Measurements from ENCODE around the gene PPFIA2.
A peak's percentile ranks its signal among the peaks of the same experiment; 100 is the strongest.
"Not testable (repeated sequence)": the region's sequence is repeated elsewhere in the genome, so short reads cannot be mapped to it uniquely, and the experiment has no call there.

The PPFIA2 gene

GRCh38 chr12:81610955-81611889 is 147.9 kb downstream of the PPFIA2 start:
- DNase-seq (no peak), ATAC-seq (peak; percentile 48)
- no peaks in the 10 kb centered on the region for H3K9me3 Mint-ChIP-seq
- H3K4me1 Mint-ChIP-seq, result no peaks in the 10 kb centered on the region
- peaks cover 8% of the 10 kb centered on the region for H3K27me3 Mint-ChIP-seq
- no peak overlapping the region for H3K27ac Mint-ChIP-seq
- H3K4me3 Mint-ChIP-seq, result no peak overlapping the region

GRCh38 chr12:81597928-81598604 is 161.1 kb downstream of the PPFIA2 start:
- Mint-ChIP-seq H3K4me3 (no peak overlapping the region), H3K9me3 (no peaks in the 10 kb centered on the region), H3K4me1 (no peaks in the 10 kb centered on the region), H3K27ac (no peak overlapping the region), H3K27me3 (peaks cover 7% of the 10 kb centered on the region)
- ATAC-seq (no peak), DNase-seq (no peak)

GRCh38 chr12:81596558-81596957 is 162.6 kb downstream of the PPFIA2 start:
- Mint-ChIP-seq H3K4me1 (no peaks in the 10 kb centered on the region), H3K27ac (no peak overlapping the region), H3K9me3 (peaks cover 0 to 7% of the 10 kb centered on the region in 2 donors), H3K4me3 (no peak overlapping the region), H3K27me3 (peaks cover 7% of the 10 kb centered on the region)
- ATAC-seq (no peak), DNase-seq (no peak)

GRCh38 chr12:81591256-81591655 is 167.9 kb downstream of the PPFIA2 start:
- no peaks in the 10 kb centered on the region for H3K27me3 Mint-ChIP-seq
- no peak overlapping the region for H3K27ac Mint-ChIP-seq
- peaks cover 6 to 15% of the 10 kb centered on the region in 2 donors for H3K9me3 Mint-ChIP-seq
- H3K4me3 Mint-ChIP-seq, result no peak overlapping the region
- ATAC-seq (no peak), DNase-seq (no peak)
- H3K4me1 Mint-ChIP-seq, result no peaks in the 10 kb centered on the region

- ATAC-seq, H3K27ac Mint-ChIP-seq, H3K27me3 Mint-ChIP-seq, DNase-seq, H3K4me3 Mint-ChIP-seq, H3K4me1 Mint-ChIP-seq: not testable (repeated sequence)
- H3K9me3 Mint-ChIP-seq, result peaks cover 6 to 15% of the 10 kb centered on the region in 2 donors
Observed at GRCh38 chr12:81590703-81591102, 168.4 kb downstream of the PPFIA2 start.

GRCh38 chr12:81588235-81589008 is 170.7 kb downstream of the PPFIA2 start:
- Mint-ChIP-seq H3K4me1 (no peaks in the 10 kb centered on the region), H3K27ac (no peak overlapping the region)

GRCh38 chr12:81585787-81586186 is 173.4 kb downstream of the PPFIA2 start:
- Mint-ChIP-seq H3K27me3 (no peaks in the 10 kb centered on the region), H3K4me1 (no peaks in the 10 kb centered on the region), H3K27ac (no peak overlapping the region), H3K9me3 (peaks cover 4 to 5% of the 10 kb centered on the region in 2 donors), H3K4me3 (no peak overlapping the region)
- DNase-seq (no peak), ATAC-seq (no peak)

More at GRCh38 chr12:81588235-81589008, 170.7 kb downstream of the PPFIA2 start:
- DNase-seq, result no peak
- no peak overlapping the region for H3K4me3 Mint-ChIP-seq
- H3K27me3 Mint-ChIP-seq, result no peaks in the 10 kb centered on the region
- no peak for ATAC-seq
- peaks cover 6 to 15% of the 10 kb centered on the region in 2 donors for H3K9me3 Mint-ChIP-seq

GRCh38 chr12:81573228-81573627 is 185.9 kb downstream of the PPFIA2 start:
- no peak for DNase-seq
- Mint-ChIP-seq H3K9me3 (no peaks in the 10 kb centered on the region), H3K4me1 (no peaks in the 10 kb centered on the region), H3K27ac (no peak overlapping the region), H3K27me3 (no peaks in the 10 kb centered on the region), H3K4me3 (no peak overlapping the region)
- no peak for ATAC-seq

GRCh38 chr12:81572411-81572810 is 186.7 kb downstream of the PPFIA2 start:
- H3K9me3 Mint-ChIP-seq, result no peaks in the 10 kb centered on the region

GRCh38 chr12:81570234-81570633 is 188.9 kb downstream of the PPFIA2 start:
- no peak overlapping the region for H3K4me3 Mint-ChIP-seq
- H3K4me1 Mint-ChIP-seq, result no peaks in the 10 kb centered on the region
- DNase-seq, result no peak
- H3K27ac Mint-ChIP-seq, result no peak overlapping the region
- ATAC-seq, result no peak
- H3K9me3 Mint-ChIP-seq, result no peaks in the 10 kb centered on the region
- no peaks in the 10 kb centered on the region for H3K27me3 Mint-ChIP-seq

More at GRCh38 chr12:81572411-81572810, 186.7 kb downstream of the PPFIA2 start:
- DNase-seq (no peak), ATAC-seq (no peak)
- Mint-ChIP-seq H3K4me3 (no peak overlapping the region), H3K27ac (no peak overlapping the region), H3K4me1 (no peaks in the 10 kb centered on the region), H3K27me3 (no peaks in the 10 kb centered on the region)

GRCh38 chr12:81564237-81564636 is 194.9 kb downstream of the PPFIA2 start:
- no peaks in the 10 kb centered on the region for H3K27me3 Mint-ChIP-seq
- no peak for ATAC-seq
- no peak overlapping the region for H3K4me3 Mint-ChIP-seq
- no peaks in the 10 kb centered on the region for H3K9me3 Mint-ChIP-seq
- no peaks in the 10 kb centered on the region for H3K4me1 Mint-ChIP-seq
- DNase-seq, result no peak
- no peak overlapping the region for H3K27ac Mint-ChIP-seq

GRCh38 chr12:81558031-81558430 is 201.1 kb downstream of the PPFIA2 start:
- DNase-seq (no peak), ATAC-seq (no peak)
- Mint-ChIP-seq H3K27ac (no peak overlapping the region), H3K4me3 (no peak overlapping the region), H3K9me3 (no peaks in the 10 kb centered on the region), H3K4me1 (no peaks in the 10 kb centered on the region), H3K27me3 (no peaks in the 10 kb centered on the region)

GRCh38 chr12:81546811-81547210 is 212.3 kb downstream of the PPFIA2 start:
- DNase-seq (no peak), ATAC-seq (no peak)
- Mint-ChIP-seq H3K9me3 (no peaks in the 10 kb centered on the region), H3K4me1 (no peaks in the 10 kb centered on the region), H3K4me3 (no peak overlapping the region), H3K27ac (no peak overlapping the region), H3K27me3 (no peaks in the 10 kb centered on the region)

- Mint-ChIP-seq H3K4me3 (no peak overlapping the region), H3K9me3 (peaks cover 0 to 2% of the 10 kb centered on the region in 2 donors), H3K4me1 (no peaks in the 10 kb centered on the region), H3K27ac (no peak overlapping the region), H3K27me3 (no peaks in the 10 kb centered on the region)
- DNase-seq (no peak), ATAC-seq (no peak)
Observed at GRCh38 chr12:81543621-81544139, 215.5 kb downstream of the PPFIA2 start.
